Measurements from ENCODE around the gene HRG. TPM values are rescaled to one million over a fixed set of nuclear protein-coding genes. Genes with fewer than 3 reads are reported as not detected.
"Not testable (repeated sequence)": the region's sequence is repeated elsewhere in the genome, so short reads cannot be mapped to it uniquely, and the experiment has no call there.

The HRG gene
- total and polyA plus RNA-seq, 4 donors: not detected

DNA sequence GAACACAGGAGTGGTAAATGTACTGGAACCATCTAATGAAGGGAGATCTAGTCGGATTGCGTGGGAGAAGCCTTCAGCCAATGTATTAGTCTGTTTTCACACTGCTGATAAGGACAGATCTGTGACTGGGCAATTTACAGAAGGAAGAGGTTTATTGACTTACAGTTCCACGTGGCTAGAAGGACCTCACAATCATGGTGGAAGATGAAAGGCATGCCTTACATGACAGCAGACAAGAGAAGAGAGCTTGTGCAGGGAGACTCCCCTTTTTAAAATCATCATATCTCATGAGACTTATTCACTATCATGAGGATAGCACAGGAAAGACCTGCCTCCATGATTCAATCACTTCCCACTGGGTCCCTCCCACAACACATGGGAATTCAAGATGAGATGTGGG lies 17.0 kb downstream of the HRG start:
- Histone ChIP-seq H3K27me3 (ENCODE audit: control insufficient read depth in 1 of 2, insufficient read depth in 2 of 2, low read length in 1 of 2) (peaks cover 0 to 1% of the 10 kb centered on the region in 2 donors), H3K4me1 (ENCODE audit: control insufficient read depth in 1 of 2, insufficient read depth in 2 of 2, low read length in 2 of 2) (no peaks in the 10 kb centered on the region), H3K9me3 (ENCODE audit: control insufficient read depth, low read length) (peaks cover 1% of the 10 kb centered on the region), H3K27ac (ENCODE audit: low read depth in 1 of 2, low read length in 2 of 2) (no peak overlapping the region), H3K4me3 (ENCODE audit: low read length in 2 of 2) (no peak overlapping the region), H3K36me3 (ENCODE audit: control insufficient read depth in 1 of 2, insufficient read depth in 2 of 2, low read length in 1 of 2) (no peaks in the 10 kb centered on the region)
- ATAC-seq (ENCODE audit: low FRiP score) (no peak), DNase-seq (no peak)
- WGBS, 2 donors: 64 to 67% methylated on average over 3 of the region's 3 CpGs
- intact Hi-C loops (cut with DNase I): no loop called here

DNA sequence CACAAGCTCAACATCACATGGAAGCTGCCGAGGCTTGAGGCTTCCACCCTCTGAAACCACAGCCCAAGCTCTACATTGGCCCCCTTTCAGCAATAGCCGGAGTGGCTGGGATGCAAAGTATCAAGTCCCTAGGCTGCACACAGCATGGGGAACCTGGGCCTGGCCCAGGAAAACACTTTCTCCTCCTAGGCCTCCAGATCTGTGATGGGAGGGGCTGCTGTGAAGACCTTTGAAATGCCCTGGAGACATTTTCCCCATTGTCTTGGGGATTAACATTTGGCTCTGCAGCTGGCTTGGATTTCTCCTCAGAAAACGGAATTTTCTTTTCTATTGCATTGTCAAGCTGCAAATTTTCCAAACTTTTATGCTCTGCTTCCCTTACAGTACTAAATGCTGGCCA lies 18.2 kb downstream of the HRG start:
- peaks cover 1% of the 10 kb centered on the region for H3K9me3 ChIP-seq (ENCODE audit: control insufficient read depth, low read length)
- DNase-seq: no peak
- ATAC-seq (ENCODE audit: low FRiP score): no peak
- 79 to 80% methylated on average over 3 of the region's 3 CpGs for WGBS, 2 donors
- H3K27me3 ChIP-seq (ENCODE audit: control insufficient read depth in 1 of 2, insufficient read depth in 2 of 2, low read length in 1 of 2): no peaks in the 10 kb centered on the region
- no peak overlapping the region for H3K4me3 ChIP-seq (ENCODE audit: low read length in 2 of 2)
- no peaks in the 10 kb centered on the region for H3K36me3 ChIP-seq (ENCODE audit: control insufficient read depth in 1 of 2, insufficient read depth in 2 of 2, low read length in 1 of 2)
- H3K27ac ChIP-seq (ENCODE audit: low read depth in 1 of 2, low read length in 2 of 2): no peak overlapping the region
- intact Hi-C loops (cut with DNase I): no loop called here
- no peaks in the 10 kb centered on the region for H3K4me1 ChIP-seq (ENCODE audit: control insufficient read depth in 1 of 2, insufficient read depth in 2 of 2, low read length in 2 of 2)

DNA sequence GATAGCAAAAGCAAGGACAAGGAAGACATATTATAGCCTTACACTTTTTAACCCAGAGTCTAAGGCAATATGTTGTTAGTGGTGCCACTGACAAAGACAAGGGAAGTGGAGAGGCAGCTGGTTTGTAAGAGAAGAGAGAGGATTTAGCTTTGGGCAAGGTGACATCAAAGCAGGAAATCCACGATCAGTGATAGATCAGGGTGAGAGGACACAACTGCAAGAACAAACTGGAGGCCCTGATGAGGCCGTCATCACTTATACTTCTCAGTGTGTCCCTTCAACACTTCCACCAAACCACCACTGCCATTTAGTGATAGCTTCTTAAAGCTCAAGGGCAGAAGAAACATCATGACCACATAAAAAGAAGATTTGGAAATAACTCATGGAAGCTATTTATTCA lies 20.7 kb downstream of the HRG start:
- ATAC-seq (ENCODE audit: low FRiP score); H3K9me3 ChIP-seq (ENCODE audit: control insufficient read depth, low read length); H3K27ac ChIP-seq (ENCODE audit: low read depth in 1 of 2, low read length in 2 of 2); DNase-seq; H3K4me3 ChIP-seq (ENCODE audit: low read length in 2 of 2); H3K27me3 ChIP-seq (ENCODE audit: control insufficient read depth in 1 of 2, insufficient read depth in 2 of 2, low read length in 1 of 2); H3K4me1 ChIP-seq (ENCODE audit: control insufficient read depth in 1 of 2, insufficient read depth in 2 of 2, low read length in 2 of 2); intact Hi-C loops (cut with DNase I); H3K36me3 ChIP-seq (ENCODE audit: control insufficient read depth in 1 of 2, insufficient read depth in 2 of 2, low read length in 1 of 2): not testable (repeated sequence)
- 93 to 97% methylated on average over 2 of the region's 2 CpGs for WGBS, 2 donors

DNA sequence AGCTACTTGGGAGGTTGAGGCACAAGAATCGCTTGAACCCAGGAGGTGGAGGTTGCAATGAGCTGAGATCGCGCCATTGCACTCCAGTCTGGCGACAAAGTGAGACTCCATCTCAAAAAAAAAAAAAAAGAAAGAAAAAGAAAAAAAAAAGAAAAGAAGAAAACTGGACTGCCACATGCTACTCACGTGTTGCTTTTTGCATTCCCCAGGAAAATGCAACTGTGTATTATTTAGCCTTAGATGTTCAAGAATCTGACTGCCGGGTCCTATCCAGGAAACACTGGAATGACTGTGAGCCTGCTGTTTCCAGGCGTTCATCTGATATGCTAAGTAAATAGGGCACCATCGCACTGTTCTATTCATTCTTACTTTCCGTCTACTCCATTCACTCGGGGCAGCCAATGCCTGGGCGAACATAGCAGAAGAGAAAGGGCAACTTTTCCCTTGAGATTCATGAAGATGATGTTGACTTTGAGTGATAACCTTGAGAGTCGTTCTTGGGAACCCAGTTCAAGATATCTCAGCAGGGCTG lies 21.4 kb downstream of the HRG start:
- H3K4me3 ChIP-seq (ENCODE audit: low read length in 2 of 2): no peak overlapping the region
- no peaks in the 10 kb centered on the region for H3K36me3 ChIP-seq (ENCODE audit: control insufficient read depth in 1 of 2, insufficient read depth in 2 of 2, low read length in 1 of 2)
- DNase-seq (no peak), ATAC-seq (ENCODE audit: low FRiP score) (no peak)
- no peak overlapping the region for H3K27ac ChIP-seq (ENCODE audit: low read depth in 1 of 2, low read length in 2 of 2)
- WGBS, 2 donors: 72 to 78% methylated on average over 12 of the region's 12 CpGs
- no peaks in the 10 kb centered on the region for H3K4me1 ChIP-seq (ENCODE audit: control insufficient read depth in 1 of 2, insufficient read depth in 2 of 2, low read length in 2 of 2)
- intact Hi-C loops (cut with DNase I): no loop called here
- H3K9me3 ChIP-seq (ENCODE audit: control insufficient read depth, low read length): peaks cover 3% of the 10 kb centered on the region
- no peaks in the 10 kb centered on the region for H3K27me3 ChIP-seq (ENCODE audit: control insufficient read depth in 1 of 2, insufficient read depth in 2 of 2, low read length in 1 of 2)

DNA sequence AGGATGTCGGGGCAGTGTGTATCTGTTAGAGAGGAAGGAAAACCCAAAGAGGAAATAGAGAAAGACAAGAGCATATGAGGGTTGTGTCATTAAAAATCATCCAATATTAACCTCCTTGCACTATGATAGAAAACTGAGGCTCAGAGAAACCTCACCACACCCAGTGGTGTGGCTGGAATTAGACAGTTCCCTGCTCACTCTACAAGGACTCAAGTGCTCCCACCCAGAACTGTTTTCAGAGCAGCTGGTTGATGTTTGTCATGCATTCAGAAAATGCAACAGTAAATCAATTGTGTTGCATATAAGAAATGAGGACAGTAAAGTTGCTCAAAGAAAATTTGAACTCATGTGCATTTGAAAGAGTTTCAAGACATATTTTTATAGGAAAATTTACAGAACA lies 24.5 kb downstream of the HRG start:
- H3K4me1 ChIP-seq (ENCODE audit: control insufficient read depth in 1 of 2, insufficient read depth in 2 of 2, low read length in 2 of 2); ATAC-seq (ENCODE audit: low FRiP score); DNase-seq; H3K27me3 ChIP-seq (ENCODE audit: control insufficient read depth in 1 of 2, insufficient read depth in 2 of 2, low read length in 1 of 2); H3K27ac ChIP-seq (ENCODE audit: low read depth in 1 of 2, low read length in 2 of 2); H3K4me3 ChIP-seq (ENCODE audit: low read length in 2 of 2); H3K9me3 ChIP-seq (ENCODE audit: control insufficient read depth, low read length); intact Hi-C loops (cut with DNase I); H3K36me3 ChIP-seq (ENCODE audit: control insufficient read depth in 1 of 2, insufficient read depth in 2 of 2, low read length in 1 of 2): not testable (repeated sequence)
- 79 to 83% methylated on average over 1 of the region's 1 CpG for WGBS, 2 donors

DNA sequence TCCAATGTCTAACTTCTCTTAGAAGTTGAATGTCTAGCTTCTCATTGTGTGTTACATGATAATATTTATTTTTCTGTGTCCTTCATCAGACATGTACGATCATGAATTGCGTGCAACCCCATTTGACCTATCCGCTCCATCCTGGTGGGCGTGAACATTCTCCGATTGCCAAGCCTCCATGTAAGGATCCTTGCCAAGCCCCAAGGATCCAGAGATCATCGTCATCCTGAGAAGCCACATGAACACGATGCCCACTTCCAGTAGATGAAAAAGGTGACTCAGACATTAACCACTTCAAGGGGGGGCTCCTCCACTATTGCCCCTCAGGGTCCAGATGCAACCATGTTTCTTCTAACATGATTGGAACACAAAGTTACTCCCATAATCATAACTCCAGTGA lies 25.9 kb downstream of the HRG start:
- ATAC-seq (ENCODE audit: low FRiP score): no peak
- H3K27ac ChIP-seq (ENCODE audit: low read depth in 1 of 2, low read length in 2 of 2): no peak overlapping the region
- H3K4me1 ChIP-seq (ENCODE audit: control insufficient read depth in 1 of 2, insufficient read depth in 2 of 2, low read length in 2 of 2): no peaks in the 10 kb centered on the region
- intact Hi-C loops (cut with DNase I): no loop called here
- 89 to 93% methylated on average over 7 of the region's 7 CpGs for WGBS, 2 donors
- H3K4me3 ChIP-seq (ENCODE audit: low read length in 2 of 2): no peak overlapping the region
- no peak for DNase-seq
- H3K9me3 ChIP-seq (ENCODE audit: control insufficient read depth, low read length): peaks cover 2% of the 10 kb centered on the region
- no peaks in the 10 kb centered on the region for H3K36me3 ChIP-seq (ENCODE audit: control insufficient read depth in 1 of 2, insufficient read depth in 2 of 2, low read length in 1 of 2)
- H3K27me3 ChIP-seq (ENCODE audit: control insufficient read depth in 1 of 2, insufficient read depth in 2 of 2, low read length in 1 of 2): no peaks in the 10 kb centered on the region

DNA sequence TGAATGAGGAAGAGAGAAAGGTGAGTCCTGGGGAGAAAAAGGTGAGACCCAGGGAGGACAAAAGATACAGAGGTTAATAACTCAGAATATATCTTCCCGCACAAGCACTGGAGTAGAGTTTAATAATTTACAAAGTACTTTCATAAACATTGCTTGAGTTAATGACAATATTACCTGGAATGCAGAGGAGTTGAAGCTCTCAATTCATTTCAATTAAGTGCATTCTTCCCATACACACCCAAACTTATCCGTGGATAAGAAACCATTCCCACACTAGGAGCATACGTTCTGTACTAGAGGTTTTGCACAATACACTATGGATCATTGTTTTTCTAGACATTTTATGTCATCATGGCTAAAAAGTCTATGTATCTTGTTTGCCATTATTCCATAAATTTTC lies 28.0 kb downstream of the HRG start:
- ATAC-seq (ENCODE audit: low FRiP score) (no peak), DNase-seq (no peak)
- WGBS, 2 donors: 85 to 93% methylated on average over 3 of the region's 3 CpGs
- Histone ChIP-seq H3K4me3 (ENCODE audit: low read length in 2 of 2) (no peak overlapping the region), H3K27me3 (ENCODE audit: control insufficient read depth in 1 of 2, insufficient read depth in 2 of 2, low read length in 1 of 2) (no peaks in the 10 kb centered on the region), H3K36me3 (ENCODE audit: control insufficient read depth in 1 of 2, insufficient read depth in 2 of 2, low read length in 1 of 2) (no peaks in the 10 kb centered on the region), H3K4me1 (ENCODE audit: control insufficient read depth in 1 of 2, insufficient read depth in 2 of 2, low read length in 2 of 2) (no peaks in the 10 kb centered on the region), H3K9me3 (ENCODE audit: control insufficient read depth, low read length) (peaks cover 2% of the 10 kb centered on the region), H3K27ac (ENCODE audit: low read depth in 1 of 2, low read length in 2 of 2) (no peak overlapping the region)
- intact Hi-C loops (cut with DNase I): no loop called here

DNA sequence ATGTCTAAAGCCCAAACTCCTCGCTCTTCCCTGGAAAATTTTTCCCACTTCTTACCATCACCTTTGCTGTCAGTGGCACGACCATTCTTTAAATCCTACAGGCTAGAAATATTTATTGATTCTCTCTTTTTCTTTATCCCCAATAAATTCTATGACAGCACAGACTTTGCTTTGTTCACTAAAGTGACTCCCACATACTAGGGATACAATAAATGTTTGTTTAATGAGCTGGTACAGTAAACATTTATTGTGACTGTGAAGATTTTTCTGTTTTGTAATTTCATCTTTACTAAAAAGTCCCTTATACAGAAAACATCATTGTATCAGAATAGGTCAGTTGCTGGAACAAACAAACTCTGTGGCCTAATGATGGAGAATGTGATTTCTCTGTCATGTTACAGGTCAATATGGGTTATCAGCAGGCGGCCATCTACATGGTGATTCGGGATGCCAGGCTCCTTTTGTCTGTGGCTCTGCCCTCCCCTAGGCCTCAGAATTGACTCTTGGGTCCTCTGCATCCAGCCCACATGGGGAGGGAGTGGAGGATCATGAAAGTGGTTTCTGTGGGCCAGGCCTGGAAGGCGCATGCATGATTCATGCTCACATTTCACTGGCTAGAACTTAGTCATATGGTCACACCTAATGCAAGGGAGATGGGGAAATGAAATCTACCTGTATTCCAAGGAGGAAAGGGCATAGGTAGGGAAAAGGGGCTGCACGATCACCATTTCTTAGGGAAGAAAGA lies 28.6 kb downstream of the HRG start:
- Histone ChIP-seq H3K9me3 (ENCODE audit: control insufficient read depth, low read length) (peaks cover 2% of the 10 kb centered on the region), H3K27me3 (ENCODE audit: control insufficient read depth in 1 of 2, insufficient read depth in 2 of 2, low read length in 1 of 2) (no peaks in the 10 kb centered on the region), H3K4me1 (ENCODE audit: control insufficient read depth in 1 of 2, insufficient read depth in 2 of 2, low read length in 2 of 2) (no peaks in the 10 kb centered on the region), H3K4me3 (ENCODE audit: low read length in 2 of 2) (no peak overlapping the region), H3K36me3 (ENCODE audit: control insufficient read depth in 1 of 2, insufficient read depth in 2 of 2, low read length in 1 of 2) (no peaks in the 10 kb centered on the region), H3K27ac (ENCODE audit: low read depth in 1 of 2, low read length in 2 of 2) (no peak overlapping the region)
- DNase-seq: no peak
- WGBS, 2 donors: 86 to 89% methylated on average over 6 of the region's 6 CpGs
- ATAC-seq (ENCODE audit: low FRiP score): no peak
- intact Hi-C loops (cut with DNase I): no loop called here

DNA sequence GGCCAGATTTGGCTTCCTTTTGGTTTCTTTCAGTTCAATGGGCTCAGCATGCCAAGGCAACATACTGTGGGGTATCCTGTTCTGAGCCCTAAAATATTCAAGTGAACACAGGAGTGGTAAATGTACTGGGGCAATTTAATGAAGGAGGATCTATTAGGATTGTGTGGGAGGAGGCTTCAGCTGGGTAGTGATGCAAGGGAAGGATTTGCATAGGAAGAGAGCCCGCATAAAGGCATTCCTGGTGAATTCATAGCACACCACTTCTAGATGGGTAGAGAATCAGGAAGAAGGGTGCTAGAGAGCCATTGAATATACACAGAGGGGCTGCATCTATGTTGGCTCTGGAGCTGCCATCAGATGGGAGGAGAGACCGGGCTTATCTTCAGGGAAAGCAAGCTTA lies 30.7 kb downstream of the HRG start:
- Histone ChIP-seq H3K36me3 (ENCODE audit: control insufficient read depth in 1 of 2, insufficient read depth in 2 of 2, low read length in 1 of 2) (no peaks in the 10 kb centered on the region), H3K27me3 (ENCODE audit: control insufficient read depth in 1 of 2, insufficient read depth in 2 of 2, low read length in 1 of 2) (no peaks in the 10 kb centered on the region), H3K4me1 (ENCODE audit: control insufficient read depth in 1 of 2, insufficient read depth in 2 of 2, low read length in 2 of 2) (no peaks in the 10 kb centered on the region), H3K27ac (ENCODE audit: low read depth in 1 of 2, low read length in 2 of 2) (no peak overlapping the region), H3K4me3 (ENCODE audit: low read length in 2 of 2) (no peak overlapping the region), H3K9me3 (ENCODE audit: control insufficient read depth, low read length) (peaks cover 2% of the 10 kb centered on the region)
- DNase-seq: no peak
- intact Hi-C loops (cut with DNase I): no loop called here
- ATAC-seq (ENCODE audit: low FRiP score): no peak
- WGBS, 2 donors: 95 to 97% methylated on average over 2 of the region's 2 CpGs
